MG63 (cell line): ENCODE data around the gene AGPS. TPM values are rescaled to one million over a fixed set of nuclear protein-coding genes. Genes with fewer than 3 reads are reported as not detected.
A peak's percentile ranks its signal among the peaks of the same experiment; 100 is the strongest.
"Not testable (repeated sequence)": the region's sequence is repeated elsewhere in the genome, so short reads cannot be mapped to it uniquely, and the experiment has no call there.

Experiments used
- DNase-seq: peaks from one replicate; pipeline ENCODE4 v3.0.0-alpha.2; 2020
- H3K27me3 ChIP-seq: fragments of 250-450 bp; sonication (Bioruptor Pico); 2 replicates; pipeline ENCODE4 v1.5.1; 2020; ENCODE audit warnings: mild to moderate bottlenecking, moderate library complexity
- H3K36me3 ChIP-seq: fragments of 250-450 bp; sonication (Bioruptor Pico); 2 replicates; pipeline ENCODE4 v1.5.1; 2020; ENCODE audit warnings: mild to moderate bottlenecking, moderate library complexity
- H3K4me3 ChIP-seq: fragments of 250-450 bp; sonication (Bioruptor Pico); 2 replicates; pipeline ENCODE4 v1.5.1; 2020; ENCODE audit warnings: mild to moderate bottlenecking, moderate library complexity
- H3K9me3 ChIP-seq: fragments of 250-450 bp; sonication (Bioruptor Pico); 2 replicates; pipeline ENCODE4 v1.5.1; 2020; ENCODE audit warnings: mild to moderate bottlenecking, moderate library complexity
- total RNA-seq: library from RNA; depleted of rRNA; stranded (reverse); fragments of >200 nt; shearing (Covaris generic); gene quantifications from 2 replicates; pipeline ENCODE4 v1.2.3, GENCODE V29; 2014; ENCODE audit warnings: low replicate concordance; rRNA removed

The AGPS gene
- total RNA-seq, result 31.0 and 43.5 TPM in 2 replicates

- peak within 1 kb of the TSS; percentile 69 for H3K4me3 ChIP-seq
- no peaks in the 10 kb centered on the region for H3K27me3 ChIP-seq
- no peaks in the 10 kb centered on the region for H3K9me3 ChIP-seq
- no peaks in the 10 kb centered on the region for H3K36me3 ChIP-seq
- DNase-seq, result peak; percentile 84
Measured at GRCh38 chr2:177392373-177393202, at the start of gene AGPS. AGPS (plus strand) TSS chr2:177392773; CDS start chr2:177392790, 17 bp downstream.

GRCh38 chr2:177343773-177344172, 48.8 kb upstream of the AGPS start:
- Histone ChIP-seq H3K27me3 (no peaks in the 10 kb centered on the region), H3K4me3 (no peak overlapping the region), H3K9me3 (no peaks in the 10 kb centered on the region), H3K36me3 (no peaks in the 10 kb centered on the region)
- DNase-seq, result no peak

- H3K27me3 ChIP-seq, result no peaks in the 10 kb centered on the region
- no peak for DNase-seq
Measured at GRCh38 chr2:177344316-177344715, 48.3 kb upstream of the AGPS start.

GRCh38 chr2:177346192-177346591, 46.4 kb upstream of the AGPS start:
- no peaks in the 10 kb centered on the region for H3K36me3 ChIP-seq
- H3K4me3 ChIP-seq, result no peak overlapping the region
- no peak for DNase-seq
- no peaks in the 10 kb centered on the region for H3K27me3 ChIP-seq
- H3K9me3 ChIP-seq, result no peaks in the 10 kb centered on the region

More at GRCh38 chr2:177344316-177344715, 48.3 kb upstream of the AGPS start:
- Histone ChIP-seq H3K36me3 (no peaks in the 10 kb centered on the region), H3K4me3 (no peak overlapping the region), H3K9me3 (no peaks in the 10 kb centered on the region)

GRCh38 chr2:177347570-177347969, 45.0 kb upstream of the AGPS start:
- DNase-seq, result no peak
- H3K4me3 ChIP-seq, result no peak overlapping the region
- no peaks in the 10 kb centered on the region for H3K9me3 ChIP-seq
- H3K36me3 ChIP-seq, result no peaks in the 10 kb centered on the region
- no peaks in the 10 kb centered on the region for H3K27me3 ChIP-seq

GRCh38 chr2:177348118-177348654, 44.4 kb upstream of the AGPS start:
- no peak for DNase-seq
- H3K4me3 ChIP-seq, result no peak overlapping the region
- H3K9me3 ChIP-seq, result no peaks in the 10 kb centered on the region
- no peaks in the 10 kb centered on the region for H3K36me3 ChIP-seq
- H3K27me3 ChIP-seq, result no peaks in the 10 kb centered on the region

- no peaks in the 10 kb centered on the region for H3K36me3 ChIP-seq
- H3K27me3 ChIP-seq, result no peaks in the 10 kb centered on the region
- H3K9me3 ChIP-seq, result no peaks in the 10 kb centered on the region
- no peak overlapping the region for H3K4me3 ChIP-seq
- DNase-seq, result no peak
Measured at GRCh38 chr2:177348733-177349693, 43.6 kb upstream of the AGPS start.

- H3K27me3 ChIP-seq, DNase-seq: not testable (repeated sequence)
Measured at GRCh38 chr2:177350624-177351023, 41.9 kb upstream of the AGPS start.

GRCh38 chr2:177351121-177351520, 41.5 kb upstream of the AGPS start:
- not testable (repeated sequence) for DNase-seq, H3K36me3 ChIP-seq, H3K27me3 ChIP-seq, H3K9me3 ChIP-seq, H3K4me3 ChIP-seq

More at GRCh38 chr2:177350624-177351023, 41.9 kb upstream of the AGPS start:
- not testable (repeated sequence) for H3K36me3 ChIP-seq, H3K4me3 ChIP-seq, H3K9me3 ChIP-seq

GRCh38 chr2:177352441-177353186, 40.0 kb upstream of the AGPS start:
- Histone ChIP-seq H3K27me3 (no peaks in the 10 kb centered on the region), H3K36me3 (no peaks in the 10 kb centered on the region), H3K9me3 (no peaks in the 10 kb centered on the region), H3K4me3 (no peak overlapping the region)
- DNase-seq, result no peak

GRCh38 chr2:177353187-177353478, 39.4 kb upstream of the AGPS start:
- no peak for DNase-seq
- Histone ChIP-seq H3K27me3 (no peaks in the 10 kb centered on the region), H3K36me3 (no peaks in the 10 kb centered on the region), H3K4me3 (no peak overlapping the region), H3K9me3 (no peaks in the 10 kb centered on the region)

GRCh38 chr2:177354541-177354940, 38.0 kb upstream of the AGPS start:
- H3K9me3 ChIP-seq, H3K27me3 ChIP-seq, H3K4me3 ChIP-seq, DNase-seq, H3K36me3 ChIP-seq: not testable (repeated sequence)

GRCh38 chr2:177355874-177356273, 36.7 kb upstream of the AGPS start:
- no peak overlapping the region for H3K4me3 ChIP-seq
- DNase-seq, result no peak
- H3K27me3 ChIP-seq, result no peaks in the 10 kb centered on the region
- H3K36me3 ChIP-seq, result no peaks in the 10 kb centered on the region
- H3K9me3 ChIP-seq, result no peaks in the 10 kb centered on the region

- Histone ChIP-seq H3K27me3 (no peaks in the 10 kb centered on the region), H3K4me3 (no peak overlapping the region), H3K36me3 (no peaks in the 10 kb centered on the region), H3K9me3 (no peaks in the 10 kb centered on the region)
- DNase-seq, result no peak
Measured at GRCh38 chr2:177359836-177360595, 32.6 kb upstream of the AGPS start.

GRCh38 chr2:177362499-177362898, 30.1 kb upstream of the AGPS start:
- no peaks in the 10 kb centered on the region for H3K9me3 ChIP-seq
- no peaks in the 10 kb centered on the region for H3K36me3 ChIP-seq
- no peak for DNase-seq
- no peaks in the 10 kb centered on the region for H3K27me3 ChIP-seq
- H3K4me3 ChIP-seq, result no peak overlapping the region

- H3K36me3 ChIP-seq, result no peaks in the 10 kb centered on the region
- H3K9me3 ChIP-seq, result no peaks in the 10 kb centered on the region
- H3K4me3 ChIP-seq, result no peak overlapping the region
- H3K27me3 ChIP-seq, result no peaks in the 10 kb centered on the region
- no peak for DNase-seq
Measured at GRCh38 chr2:177363332-177363731, 29.2 kb upstream of the AGPS start.
